IMR-90 (cell line): ENCODE measurements around the gene WNT11. TPM values are rescaled to one million over a fixed set of nuclear protein-coding genes. Genes with fewer than 3 reads are reported as not detected.

Experiments used
- ATAC-seq: fragments of 200-7000 bp; cut with Tn5 transposase; 2 replicates; pipeline ENCODE4 v1.9.1; 2020; ENCODE audit warnings: low read depth, mild to moderate bottlenecking, moderate library complexity
- BruUV-seq: library from RNA; stranded (reverse); fragments of 400-500 nt; replicated peaks from 2 replicates; lab custom pipeline; 2021; lab: Mats Ljungman, UMichigan
- CTCF ChIA-PET: fragments of 300-600 bp; formaldehyde crosslinking; extraction: SDS; loops from one replicate; lab custom pipeline; 2021; ENCODE audit warnings: antibody characterized with exemption; lab: Yijun Ruan, JAX
- POLR2A ChIA-PET: fragments of 300-600 bp; sonication (Branson Sonifier 250); formaldehyde crosslinking; loops from one replicate; lab custom pipeline; 2022; ENCODE audit warnings: antibody characterized with exemption; ENCODE audit not compliant: unreplicated experiment; lab: Charles Lee
- DNase-seq: peaks from one replicate; pipeline ENCODE4 v3.0.0; 2013
- H2AFZ ChIP-seq: replicated peaks from 2 replicates; pipeline ENCODE3; 2013; ENCODE audit warnings: low read length, mild to moderate bottlenecking; ENCODE audit not compliant: poor library complexity
- H2AK5ac ChIP-seq: 2 replicates; pipeline ENCODE4 v1.6.1; 2013; ENCODE audit warnings: low read depth, low read length, inconsistent platforms
- H2AK9ac ChIP-seq: replicated peaks from 2 replicates; pipeline ENCODE3; 2013; ENCODE audit warnings: mild to moderate bottlenecking, low read depth, low read length, moderate library complexity; ENCODE audit not compliant: poor library complexity
- H2BK120ac ChIP-seq: 2 replicates; pipeline ENCODE4 v1.6.1; 2013; ENCODE audit warnings: low read depth, low read length, inconsistent platforms
- H2BK15ac ChIP-seq: 3 replicates; pipeline ENCODE4 v1.6.1; 2013; ENCODE audit warnings: low read depth, low read length, inconsistent platforms
- H2BK20ac ChIP-seq: 2 replicates; pipeline ENCODE4 v1.6.1; 2013; ENCODE audit warnings: low read depth, mild to moderate bottlenecking, inconsistent platforms, low read length, moderate library complexity
- H2BK5ac ChIP-seq: 2 replicates; pipeline ENCODE4 v1.6.1; 2013; ENCODE audit warnings: mild to moderate bottlenecking, low read depth, low read length, inconsistent platforms; ENCODE audit not compliant: poor library complexity, severe bottlenecking
- H3K14ac ChIP-seq: replicated peaks from 2 replicates; pipeline ENCODE4 v1.6.1; 2013; ENCODE audit warnings: low read depth, low read length, inconsistent platforms
- H3K18ac ChIP-seq: 2 replicates; pipeline ENCODE4 v1.6.1; 2013; ENCODE audit warnings: low read depth, low read length, control low read depth
- H3K23ac ChIP-seq: 2 replicates; pipeline ENCODE4 v1.6.1; 2013; ENCODE audit warnings: low read depth, low read length, inconsistent platforms
- H3K27ac ChIP-seq: 2 replicates; pipeline ENCODE4 v1.5.1; 2013; ENCODE audit warnings: mild to moderate bottlenecking, control low read depth, low read length; ENCODE audit not compliant: insufficient read depth
- H3K27me3 ChIP-seq: 2 replicates; pipeline ENCODE4 v1.6.1; 2013; ENCODE audit warnings: low read length; ENCODE audit not compliant: control insufficient read depth, insufficient read depth
- H3K36me3 ChIP-seq: 2 replicates; pipeline ENCODE4 v1.6.1; 2013; ENCODE audit warnings: low read length, mixed read lengths; ENCODE audit not compliant: control insufficient read depth, insufficient read depth
- H3K4ac ChIP-seq: 2 replicates; pipeline ENCODE4 v1.6.1; 2013; ENCODE audit warnings: low read depth, low read length, inconsistent platforms
- H3K4me1 ChIP-seq: 2 replicates; pipeline ENCODE4 v1.6.1; 2013; ENCODE audit warnings: low read length, mixed read lengths; ENCODE audit not compliant: control insufficient read depth, insufficient read depth
- H3K4me2 ChIP-seq: 2 replicates; pipeline ENCODE4 v1.6.1; 2013; ENCODE audit warnings: low read depth, mild to moderate bottlenecking, control low read depth, low read length, moderate library complexity
- H3K4me3 ChIP-seq: 2 replicates; pipeline ENCODE4 v1.5.1; 2013; ENCODE audit warnings: low read depth, mild to moderate bottlenecking, control low read depth, low read length, moderate library complexity; ENCODE audit not compliant: insufficient read depth
- H3K56ac ChIP-seq: 2 replicates; pipeline ENCODE4 v1.6.1; 2013; ENCODE audit warnings: low read length, inconsistent platforms; ENCODE audit not compliant: insufficient read depth; ENCODE audit errors: extremely low read depth
- H3K79me1 ChIP-seq, 2 experiments: 2 replicates each; pipeline ENCODE4 v1.6.1; 2013; ENCODE audit warnings: low read length in 2 of 2, inconsistent platforms in 1 of 2, low read depth in 1 of 2
- H3K9ac ChIP-seq: 2 replicates; pipeline ENCODE4 v1.6.1; 2013; ENCODE audit warnings: low read depth, low read length, control low read depth
- H3K9me1 ChIP-seq: 2 replicates; pipeline ENCODE4 v1.6.1; 2013; ENCODE audit warnings: low read length, inconsistent platforms; ENCODE audit not compliant: insufficient read depth
- H3K9me3 ChIP-seq: 2 replicates; pipeline ENCODE4 v1.6.1; 2013; ENCODE audit warnings: low read length; ENCODE audit not compliant: control insufficient read depth, insufficient read depth
- H4K20me1 ChIP-seq: 2 replicates; pipeline ENCODE4 v1.6.1; 2013; ENCODE audit warnings: low read length, inconsistent platforms; ENCODE audit not compliant: insufficient read depth
- H4K5ac ChIP-seq: 2 replicates; pipeline ENCODE4 v1.6.1; 2013; ENCODE audit warnings: mild to moderate bottlenecking, low read depth, low read length, control low read depth
- H4K8ac ChIP-seq, 2 experiments: 2 replicates each; pipeline ENCODE4 v1.6.1; 2013; ENCODE audit warnings: low read depth in 2 of 2, low read length in 2 of 2, control low read depth in 1 of 2, inconsistent platforms in 1 of 2
- H4K91ac ChIP-seq: 2 replicates; pipeline ENCODE4 v1.6.1; 2013; ENCODE audit warnings: low read depth, low read length, inconsistent platforms; ENCODE audit not compliant: insufficient read depth
- BHLHE40 ChIP-seq: fragments of 150-350 bp; IDR thresholded peaks from 2 replicates; pipeline ENCODE4 v1.6.1; 2016; ENCODE audit warnings: mild to moderate bottlenecking, low read depth, low read length
- CEBPB ChIP-seq: IDR thresholded peaks from 2 replicates; pipeline ENCODE4 v1.6.1; 2012; ENCODE audit warnings: low read depth, low read length, improper control_type of control experiment
- CHD1 ChIP-seq: IDR thresholded peaks from 2 replicates; pipeline ENCODE4 v1.6.1; 2012; ENCODE audit warnings: low read depth, low read length, improper control_type of control experiment
- CTCF ChIP-seq: conservative IDR thresholded peaks from 2 replicates; pipeline ENCODE4 v1.5.1; 2012; ENCODE audit warnings: mild to moderate bottlenecking, low read depth, low read length, improper control_type of control experiment
- FOS ChIP-seq: fragments of 150-350 bp; IDR thresholded peaks from 2 replicates; pipeline ENCODE4 v1.6.1; 2016; ENCODE audit warnings: low read depth, low read length
- MAFK ChIP-seq: IDR thresholded peaks from 2 replicates; pipeline ENCODE4 v1.6.1; 2012; ENCODE audit warnings: low read depth, low read length, improper control_type of control experiment
- MXI1 ChIP-seq: IDR thresholded peaks from 2 replicates; pipeline ENCODE4 v1.6.1; 2012; ENCODE audit warnings: low read depth, mild to moderate bottlenecking, low read length, moderate library complexity, borderline replicate concordance
- NFE2L2 ChIP-seq: fragments of 150-350 bp; IDR thresholded peaks from 2 replicates; pipeline ENCODE4 v1.6.1; 2016; ENCODE audit warnings: low read depth, mild to moderate bottlenecking, low read length
- POLR2A ChIP-seq: IDR thresholded peaks from 2 replicates; pipeline ENCODE4 v1.6.1; 2012; ENCODE audit warnings: mild to moderate bottlenecking, low read depth, low read length
- RAD21 ChIP-seq: IDR thresholded peaks from 2 replicates; pipeline ENCODE4 v1.6.1; 2012; ENCODE audit warnings: low read length, improper control_type of control experiment
- RFX5 ChIP-seq: IDR thresholded peaks from 2 replicates; pipeline ENCODE4 v1.8.0; 2012; ENCODE audit warnings: low read depth, mild to moderate bottlenecking, low read length, moderate library complexity
- WGBS, 2 experiments: methylation state at CpG; one replicate each; pipeline versions ENCODE4 v1.1.5 to v1.1.7; 2013; ENCODE audit warnings: missing lambda C conversion rate in 2 of 2; ENCODE audit not compliant: insufficient read length in 1 of 2; ENCODE audit errors: extremely low coverage in 2 of 2; 5-methylcytosine and 5-hydroxymethylcytosine counted together
- dilution Hi-C: fragments of 300-500 bp; cut with HindIII; formaldehyde crosslinking; loops from one replicate; pipeline ENCODE4 v1.14.3; 2018; ENCODE audit warnings: low sequenced_read_pairs; ENCODE audit not compliant: unreplicated experiment
- in situ Hi-C: fragments of 300-500 bp; cut with MboI; formaldehyde crosslinking; loops from 3 replicates; pipeline ENCODE4 v1.14.3; 2019; ENCODE audit warnings: low sequenced_read_pairs, inconsistent platforms, mixed read lengths
- intact Hi-C: fragments of 100-400 bp; cut with micrococcal nuclease; formaldehyde crosslinking; loops from 2 replicates; pipeline ENCODE4 v1.10.0; 2022
- polyA plus RNA-seq, 3 experiments: library from polyadenylated mRNA; depleted of rRNA; stranded (reverse); fragments of >200 nt; gene quantifications; 2 replicates each; pipeline ENCODE4 v1.2.3, GENCODE V29; 2012; ENCODE audit warnings: low replicate concordance in 1 of 3
- total RNA-seq: library from RNA; depleted of rRNA; stranded (reverse); fragments of >200 nt; gene quantifications from 2 replicates; pipeline ENCODE4 v1.2.3, GENCODE V29; 2012

The WNT11 gene
- total and polyA plus RNA-seq, 2 of the 4 experiments (the other 2 are of a cell fraction), result 0.10 TPM; not detected in 1

- TF ChIP-seq FOS, result no peak
- no peak for TF ChIP-seq POLR2A
Observed at GRCh38 chr11:76152086-76152681, 54.1 kb downstream of the WNT11 start (continued).

- peaks cover 7% of the 10 kb centered on the region; the same call in 1 of the 2 replicates for H3K27me3 ChIP-seq
- ChIA-PET CTCF (interaction anchor here (0.6 to 1.7 kb wide), 14 partner anchors 8 to 256 kb away, joined by 3 to 23 read pairs (median 5); no protein-coding TSS in a partner anchor), POLR2A (no interaction called here)
- ATAC-seq (no peak), DNase-seq (no peak)
- H4K5ac ChIP-seq, result no peak overlapping the region
- no peaks in the 10 kb centered on the region for H3K79me1 ChIP-seq
- no peak for TF ChIP-seq CHD1
- no peak for TF ChIP-seq MXI1
- TF ChIP-seq RFX5, result no peak
- TF ChIP-seq RAD21, result no peak
- TF ChIP-seq CTCF, result no peak
- no peak for TF ChIP-seq CEBPB
- no peak for TF ChIP-seq MAFK
- TF ChIP-seq BHLHE40, result no peak
- no peak for TF ChIP-seq FOS
- TF ChIP-seq NFE2L2, result no peak
- no peak overlapping the region for H3K4ac ChIP-seq
- no peak overlapping the region for H3K4me3 ChIP-seq
- peak overlapping the region; percentile 93 for H2AFZ ChIP-seq
- H2BK20ac ChIP-seq, result peak overlapping the region; percentile 39; the same call in 1 of the 2 replicates
- no peaks in the 10 kb centered on the region for H3K4me1 ChIP-seq
- in situ Hi-C loops (loop anchor here (5.0 kb wide), 1 partner anchor 259 kb away; no protein-coding TSS in a partner anchor), intact Hi-C loops (loop anchor here (1.0 to 5.0 kb wide), 3 partner anchors 166 to 349 kb away; no protein-coding TSS in a partner anchor), dilution Hi-C loops (no loop called here)
- 92% methylated on average over 2 of the region's 5 CpGs; no CpG with 5 or more reads in 1 of the 2 experiments for WGBS, 2 experiments
- H3K9ac ChIP-seq, result no peak overlapping the region
- H3K56ac ChIP-seq, result no peak overlapping the region
- H2BK120ac ChIP-seq, result no peak overlapping the region
- H4K20me1 ChIP-seq, result no peaks in the 10 kb centered on the region
- H3K9me1 ChIP-seq, result peaks cover 6% of the 10 kb centered on the region; the same call in 1 of the 2 replicates
- H4K8ac ChIP-seq, result no peak overlapping the region
- H3K4me2 ChIP-seq, result no peak overlapping the region
- BruUV-seq, result no TSS peak
- no peak overlapping the region for H3K27ac ChIP-seq
- H3K14ac ChIP-seq, result no peak overlapping the region
- no peak overlapping the region for H2BK5ac ChIP-seq
- H3K18ac ChIP-seq, result no peak overlapping the region
- H2AK9ac ChIP-seq, result peak overlapping the region; percentile 74
- no peaks in the 10 kb centered on the region for H3K9me3 ChIP-seq
- H3K36me3 ChIP-seq, result no peaks in the 10 kb centered on the region
- no peak overlapping the region for H2BK15ac ChIP-seq
- no peak overlapping the region for H4K91ac ChIP-seq
- H3K23ac ChIP-seq, result no peak overlapping the region
- no peak overlapping the region; the same call in 1 of the 2 replicates for H2AK5ac ChIP-seq
Observed at GRCh38 chr11:76151556-76152085, 54.7 kb downstream of the WNT11 start.
